GM11168 (cell line): ENCODE results near the gene RAD50.

Experiments
- in situ Hi-C: fragments of 300-500 bp; cut with MboI; formaldehyde crosslinking; loops from one replicate; pipeline ENCODE4 v1.12.0; 2022; ENCODE audit warnings: low sequenced_read_pairs; ENCODE audit not compliant: unreplicated experiment

The RAD50 gene

DNA sequence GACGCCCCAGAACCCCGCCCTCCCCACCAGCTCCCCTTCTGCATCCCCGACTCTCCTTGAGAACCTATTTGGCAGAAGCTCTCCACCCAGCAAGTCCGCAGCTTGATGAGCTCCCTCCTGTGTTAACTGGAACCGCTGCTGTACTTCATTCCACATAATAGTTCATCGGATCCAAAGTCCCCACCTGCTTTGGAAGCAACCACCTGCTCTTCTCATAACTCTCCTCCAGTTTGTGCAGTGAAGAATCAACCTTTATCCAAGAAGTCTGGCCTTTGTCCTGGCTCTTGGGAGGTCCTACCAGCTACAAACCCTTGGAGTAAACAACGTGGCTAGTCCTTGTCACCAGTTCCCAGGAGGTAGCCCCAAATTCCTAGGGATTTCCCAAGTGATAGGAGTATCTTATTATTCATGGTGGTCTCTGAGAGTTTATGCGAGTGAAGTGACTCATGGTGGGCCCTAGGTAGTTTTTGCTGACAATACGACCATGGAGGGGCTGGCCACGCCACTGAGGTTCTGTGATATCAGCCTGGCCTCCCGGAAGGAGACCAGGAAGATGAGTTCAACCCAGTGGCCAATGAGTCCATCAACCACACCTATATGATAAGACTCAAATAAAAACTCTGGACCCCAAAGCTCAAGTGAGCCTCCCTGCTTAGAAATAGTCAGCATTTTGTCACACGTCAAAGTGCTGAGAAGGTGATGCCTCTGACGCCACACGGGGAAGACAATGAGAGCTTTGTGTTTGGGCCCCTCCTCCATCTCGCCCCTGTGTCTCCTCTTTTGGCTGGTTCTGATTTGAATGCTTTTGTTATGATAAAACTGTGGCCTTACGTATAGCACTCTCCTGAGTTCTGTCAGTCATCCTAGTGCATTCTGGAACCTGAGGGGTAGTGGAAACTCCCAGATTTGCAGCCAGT, 113.4 kb downstream of the RAD50 start:
- in situ Hi-C loops = no loop called here

DNA sequence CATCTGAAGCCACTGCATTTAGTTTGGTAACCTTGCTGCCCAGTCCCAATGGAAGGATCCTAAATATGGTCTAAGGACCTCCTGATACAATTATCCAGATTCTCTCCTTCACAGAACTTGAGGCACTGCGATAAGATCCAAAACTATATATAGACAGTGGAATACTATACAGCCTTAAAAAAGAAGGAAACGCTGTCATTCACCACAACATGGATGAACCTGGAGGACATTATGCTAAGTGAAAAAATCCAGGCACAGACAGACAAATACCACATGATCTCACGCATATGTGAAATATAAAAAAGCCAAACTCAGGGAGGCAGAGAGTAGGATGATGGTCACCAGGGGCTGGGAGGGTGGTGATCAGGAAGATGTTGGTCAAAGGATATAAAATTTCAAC, 114.2 kb downstream of the RAD50 start:
- in situ Hi-C loops = no loop called here

DNA sequence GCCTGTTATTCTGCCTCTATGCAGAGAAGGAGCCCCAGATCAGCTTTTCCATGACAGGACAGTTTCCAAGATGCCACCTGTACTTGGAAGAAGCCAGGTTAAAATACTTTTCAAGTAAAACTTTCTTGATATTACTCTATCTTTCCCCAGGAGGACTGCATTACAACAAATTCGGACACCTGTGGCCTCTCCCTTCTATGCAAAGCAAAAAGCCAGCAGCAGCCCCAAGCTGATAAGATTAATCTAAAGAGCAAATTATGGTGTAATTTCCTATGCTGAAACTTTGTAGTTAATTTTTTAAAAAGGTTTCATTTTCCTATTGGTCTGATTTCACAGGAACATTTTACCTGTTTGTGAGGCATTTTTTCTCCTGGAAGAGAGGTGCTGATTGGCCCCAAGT, 116.7 kb downstream of the RAD50 start:
- in situ Hi-C loops = no loop called here

DNA sequence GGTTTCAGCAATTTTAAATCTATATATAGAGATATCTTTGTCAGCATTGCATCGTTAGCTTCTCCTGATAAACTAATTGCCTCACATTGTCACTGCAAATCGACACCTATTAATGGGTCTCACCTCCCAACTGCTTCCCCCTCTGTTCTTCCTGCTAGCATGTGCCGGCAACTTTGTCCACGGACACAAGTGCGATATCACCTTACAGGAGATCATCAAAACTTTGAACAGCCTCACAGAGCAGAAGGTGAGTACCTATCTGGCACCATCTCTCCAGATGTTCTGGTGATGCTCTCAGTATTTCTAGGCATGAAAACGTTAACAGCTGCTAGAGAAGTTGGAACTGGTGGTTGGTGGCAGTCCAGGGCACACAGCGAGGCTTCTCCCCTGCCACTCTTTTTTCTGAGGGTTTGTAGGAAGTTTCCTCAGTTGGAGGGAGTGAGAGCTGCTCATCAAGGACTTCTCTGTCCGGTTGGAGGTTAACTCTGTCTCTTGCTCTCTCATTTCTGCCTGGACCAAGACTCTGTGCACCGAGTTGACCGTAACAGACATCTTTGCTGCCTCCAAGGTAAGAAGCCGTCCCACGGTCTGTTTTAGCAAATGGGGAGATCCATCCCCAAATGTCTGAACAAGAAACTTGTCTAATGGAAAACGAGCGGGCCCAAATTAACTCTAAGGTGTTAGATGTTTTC, 117.3 kb downstream of the RAD50 start, which contains the start of gene IL4:
TSS of gene IL4 (plus strand) at position 51 of the 692 bp plus-strand sequence. CDS start at position 113, 62 bp downstream.
- in situ Hi-C loops = no loop called here

DNA sequence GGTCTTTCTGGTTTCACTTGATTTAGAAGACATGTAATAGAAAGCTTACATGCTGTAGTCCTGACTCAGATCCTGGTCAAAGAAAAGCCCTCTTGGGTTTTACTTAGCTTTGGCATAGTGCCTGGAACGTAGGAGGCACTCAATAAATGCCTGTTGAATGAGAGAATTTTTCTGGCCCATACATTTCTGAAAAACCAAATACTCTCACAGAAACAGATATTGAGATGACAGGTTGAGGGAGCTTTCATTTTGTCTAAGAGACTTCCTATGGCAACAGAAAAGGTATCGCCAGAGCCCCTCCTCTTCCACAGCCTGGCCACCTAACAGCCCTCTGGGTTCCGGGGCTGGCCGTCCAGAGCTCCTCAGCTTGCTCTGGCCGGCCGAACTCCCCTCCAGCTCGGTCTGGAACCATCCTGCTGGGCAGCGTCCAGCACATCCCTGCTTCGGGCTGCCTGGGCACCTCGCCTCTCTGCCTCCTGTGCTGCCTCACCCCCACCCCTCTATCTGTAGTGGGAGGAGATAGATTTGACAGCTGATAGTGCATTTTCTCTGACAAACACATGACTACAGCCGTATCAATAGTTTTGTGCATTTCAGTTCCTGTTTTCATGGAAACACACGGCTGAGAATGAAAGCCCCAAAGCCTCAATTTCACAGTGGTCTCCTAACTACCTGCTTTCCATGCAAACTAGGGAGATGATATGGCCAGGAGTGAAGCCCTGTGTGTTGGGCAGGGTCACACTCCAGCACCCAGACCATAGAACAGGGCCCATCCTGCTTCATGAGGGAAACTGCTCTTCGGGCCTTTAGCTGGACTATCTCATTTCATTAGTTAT, 118.1 kb downstream of the RAD50 start:
- in situ Hi-C loops = no loop called here

DNA sequence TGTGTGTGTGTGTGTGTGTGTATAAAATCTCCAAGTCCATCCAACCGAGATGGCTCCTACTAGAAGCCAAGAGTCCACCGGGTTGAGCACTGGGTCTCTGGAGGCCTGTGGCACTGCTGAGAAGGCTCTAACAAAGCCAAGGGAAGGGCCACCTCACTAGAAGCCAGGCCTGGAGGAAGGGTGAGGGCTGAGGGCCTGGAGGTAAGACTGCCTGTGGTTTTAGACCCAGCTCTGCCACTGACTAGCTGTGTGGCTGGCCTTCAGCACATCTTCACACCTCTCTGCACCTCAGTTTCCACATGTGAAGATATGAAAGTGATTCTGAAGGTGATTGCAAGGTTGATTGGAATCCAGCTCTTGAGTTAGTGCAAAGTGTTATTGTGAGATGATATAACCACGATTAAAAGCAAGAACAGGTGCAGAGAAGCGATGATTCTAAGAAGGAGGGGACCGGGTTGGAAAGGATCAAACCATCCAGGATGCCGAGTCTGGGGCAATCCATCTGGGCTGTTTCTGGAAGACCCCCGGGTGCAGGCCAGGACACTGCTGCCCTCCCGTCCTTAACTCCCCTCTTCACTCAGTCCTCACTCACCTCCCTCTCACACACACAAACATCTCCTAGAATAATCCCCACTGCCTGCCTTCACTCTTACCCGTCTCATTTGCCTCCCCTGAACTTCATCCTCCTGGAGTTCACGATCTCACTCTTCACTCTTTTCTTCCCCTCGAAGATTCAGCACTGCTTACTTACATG, 119.3 kb downstream of the RAD50 start:
- in situ Hi-C loops = no loop called here

DNA sequence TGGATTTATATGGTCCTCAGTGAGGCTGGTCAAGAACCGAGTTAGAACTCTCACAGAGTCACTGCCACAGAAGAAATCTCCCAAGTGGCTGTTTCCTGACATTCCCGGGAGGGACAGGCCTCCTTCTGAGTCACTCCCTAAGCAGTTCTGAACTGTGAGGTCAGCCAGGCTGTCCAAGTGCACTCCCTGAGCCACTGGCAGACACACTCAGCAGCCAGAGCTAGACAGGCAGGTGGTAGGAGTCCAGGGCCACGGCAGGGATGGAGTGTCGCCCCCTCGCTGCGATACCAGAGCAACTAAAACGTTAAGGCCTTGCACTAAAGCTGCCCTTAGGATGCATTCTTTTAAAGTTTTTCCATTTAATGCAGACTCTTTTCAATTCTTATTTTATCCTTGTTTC, 120.4 kb downstream of the RAD50 start:
- in situ Hi-C loops = no loop called here

DNA sequence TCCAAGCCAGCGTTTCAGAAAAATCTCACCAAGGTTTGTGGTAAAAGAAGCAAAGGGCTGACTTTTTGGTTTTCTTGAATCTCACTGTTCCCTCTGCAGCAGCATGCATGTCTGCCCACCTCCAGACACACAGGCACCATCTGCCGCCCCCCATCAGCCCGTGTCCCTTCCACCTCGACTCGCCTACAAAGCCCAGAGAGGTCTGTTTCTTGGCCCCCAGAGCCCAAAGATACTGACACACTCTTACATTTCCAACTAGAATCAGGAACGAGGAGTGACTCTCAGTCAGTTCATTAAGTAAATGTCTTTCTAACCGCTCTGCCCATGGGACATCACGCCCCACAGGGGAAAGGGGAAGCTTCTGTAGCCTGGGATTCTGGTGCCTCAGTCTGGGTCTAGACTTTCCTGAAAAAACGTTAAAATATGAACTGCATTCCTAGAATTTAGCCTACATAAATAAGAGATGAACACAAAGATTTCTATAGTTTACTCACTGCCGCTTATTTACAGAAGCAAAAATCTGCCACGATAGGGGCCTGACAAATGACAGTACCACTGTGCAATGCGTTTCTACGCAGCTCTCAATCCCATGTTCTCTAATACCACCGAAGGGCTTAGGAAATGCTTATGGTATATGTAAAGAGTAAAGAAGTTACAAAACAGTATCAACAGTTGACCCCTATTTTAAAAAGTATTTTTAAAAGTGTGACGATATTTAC, 121.1 kb downstream of the RAD50 start:
- in situ Hi-C loops = no loop called here

DNA sequence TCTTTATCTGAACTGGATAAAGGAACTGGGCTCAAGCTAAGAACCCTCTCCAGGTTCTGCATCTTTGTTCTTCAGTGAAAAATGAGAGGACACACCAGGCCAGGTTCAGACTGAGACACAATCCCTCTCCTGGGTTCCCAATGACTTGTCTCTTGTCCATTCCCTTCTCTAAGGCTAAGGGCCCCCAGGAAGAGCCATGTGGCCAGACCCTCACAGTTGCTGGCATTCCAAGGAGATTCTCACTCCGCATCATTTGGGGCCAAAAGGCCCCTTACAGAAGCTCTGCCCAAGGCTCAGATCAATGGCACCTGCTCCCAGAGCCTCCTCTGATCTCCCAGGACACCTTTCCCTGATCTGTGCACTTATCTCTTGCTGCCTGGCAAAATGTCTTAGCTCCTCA, 122.0 kb downstream of the RAD50 start:
- in situ Hi-C loops = no loop called here

DNA sequence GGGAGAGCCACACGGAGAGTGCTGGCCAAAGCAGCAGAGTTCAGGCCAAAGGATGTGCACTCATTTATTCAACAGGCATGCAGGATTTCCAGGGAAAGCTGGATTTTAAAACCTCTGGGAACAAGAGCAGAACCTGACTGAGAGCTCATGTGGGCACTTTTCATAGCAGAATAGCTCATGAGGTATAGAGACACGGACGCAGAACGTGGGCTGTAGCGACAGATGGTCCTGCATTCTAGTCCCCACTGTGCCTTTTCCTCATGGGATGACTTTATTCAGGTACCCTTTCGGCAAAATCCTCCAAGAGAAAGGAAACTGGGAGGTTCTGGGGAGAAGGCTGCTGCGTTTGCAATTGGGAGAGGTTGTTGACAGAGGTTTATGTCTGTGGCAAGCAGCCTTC, 122.4 kb downstream of the RAD50 start:
- in situ Hi-C loops = no loop called here

DNA sequence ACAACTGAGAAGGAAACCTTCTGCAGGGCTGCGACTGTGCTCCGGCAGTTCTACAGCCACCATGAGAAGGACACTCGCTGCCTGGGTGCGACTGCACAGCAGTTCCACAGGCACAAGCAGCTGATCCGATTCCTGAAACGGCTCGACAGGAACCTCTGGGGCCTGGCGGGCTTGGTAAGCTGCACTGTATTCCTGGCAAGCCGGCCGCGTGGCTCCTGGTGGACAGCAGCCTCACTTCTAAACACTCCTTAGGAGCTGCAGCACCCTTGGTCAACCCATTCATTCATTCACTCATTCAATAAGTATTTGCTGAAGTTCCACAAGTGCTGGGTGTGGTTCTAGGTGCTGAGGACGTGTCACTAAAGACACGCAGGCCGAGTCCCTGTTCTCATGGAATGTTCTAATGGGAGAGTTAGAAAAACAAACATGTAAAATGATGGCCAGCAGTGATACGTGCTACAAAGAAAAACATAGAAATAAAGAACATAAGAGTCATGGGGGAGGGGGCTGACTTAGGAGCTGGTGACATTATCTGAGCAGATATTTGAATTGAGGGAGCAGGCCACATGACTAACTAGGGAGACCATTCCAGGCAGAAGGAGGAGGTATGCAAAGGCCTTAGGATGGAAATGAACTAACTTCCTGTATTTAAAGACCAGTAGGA, 123.1 kb downstream of the RAD50 start:
- in situ Hi-C loops = no loop called here

DNA sequence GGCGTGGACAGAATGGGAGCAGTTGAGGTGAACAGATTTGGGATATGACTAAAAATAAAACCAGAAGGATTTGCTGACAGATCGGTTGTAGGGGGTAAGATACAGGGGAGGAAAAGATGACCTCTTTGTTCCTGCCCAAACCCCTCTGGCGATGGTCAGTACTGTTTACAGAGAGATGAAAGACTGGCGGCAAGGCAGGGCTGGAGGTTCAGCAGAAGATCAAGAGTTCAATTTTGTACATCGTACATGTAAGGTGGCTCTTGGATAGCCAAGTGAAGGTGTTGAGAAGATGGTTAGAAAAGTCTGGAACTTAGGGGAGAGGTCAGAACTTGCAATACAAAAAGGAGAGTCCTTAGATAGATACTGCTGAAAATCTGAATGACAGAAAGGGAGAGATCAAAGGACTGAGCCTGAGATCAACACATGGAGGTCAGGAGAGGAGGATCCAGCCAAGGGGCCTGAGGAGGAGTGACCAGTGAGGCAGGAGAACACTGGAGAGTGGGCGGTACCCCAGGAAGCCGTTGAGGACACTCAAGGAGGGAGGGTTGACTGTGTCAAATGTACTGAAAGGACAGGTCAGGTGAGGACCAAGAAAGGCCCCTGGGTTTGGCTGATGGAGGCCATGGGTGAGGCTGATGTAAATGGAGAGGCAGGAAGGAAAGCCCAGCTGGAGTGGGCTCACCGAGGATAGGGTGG, 124.2 kb downstream of the RAD50 start:
- in situ Hi-C loops = no loop called here

DNA sequence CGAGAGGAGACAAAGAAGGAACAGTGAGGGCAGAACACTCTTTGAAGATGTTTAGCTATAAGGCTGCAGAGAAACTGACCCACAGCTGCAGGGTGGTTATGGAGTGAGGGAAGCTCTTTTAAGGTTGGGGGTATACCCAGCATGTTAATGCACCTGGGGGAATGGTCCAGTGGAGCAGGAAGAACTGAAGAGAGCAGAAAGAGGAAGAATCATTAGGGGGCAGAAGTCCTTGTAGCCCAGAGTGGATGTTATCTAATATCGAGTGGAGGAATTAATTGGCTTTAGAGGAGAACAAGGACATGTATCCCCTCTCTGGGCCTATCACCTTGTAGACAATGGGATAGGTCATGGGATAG, 124.7 kb downstream of the RAD50 start:
- in situ Hi-C loops = no loop called here

DNA sequence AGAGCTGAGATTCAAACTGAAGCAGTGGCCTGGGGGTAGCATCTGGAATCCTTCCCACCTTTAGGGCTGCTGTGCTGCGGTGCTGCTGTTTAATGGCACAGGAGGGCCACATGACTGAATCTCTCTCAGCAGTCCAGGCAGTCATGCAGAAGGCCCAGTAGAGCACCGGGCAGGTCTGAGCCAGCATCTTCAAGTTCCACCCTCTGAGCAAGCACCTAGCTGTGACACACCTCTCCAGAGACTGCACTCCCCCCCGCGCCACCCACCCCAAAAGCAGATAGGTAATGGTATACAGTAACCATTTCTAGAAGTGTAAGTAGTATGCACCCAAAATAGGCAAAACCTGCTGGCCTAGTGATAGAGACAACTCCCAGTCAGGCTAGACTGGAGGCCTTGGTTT, 125.2 kb downstream of the RAD50 start:
- in situ Hi-C loops = no loop called here

DNA sequence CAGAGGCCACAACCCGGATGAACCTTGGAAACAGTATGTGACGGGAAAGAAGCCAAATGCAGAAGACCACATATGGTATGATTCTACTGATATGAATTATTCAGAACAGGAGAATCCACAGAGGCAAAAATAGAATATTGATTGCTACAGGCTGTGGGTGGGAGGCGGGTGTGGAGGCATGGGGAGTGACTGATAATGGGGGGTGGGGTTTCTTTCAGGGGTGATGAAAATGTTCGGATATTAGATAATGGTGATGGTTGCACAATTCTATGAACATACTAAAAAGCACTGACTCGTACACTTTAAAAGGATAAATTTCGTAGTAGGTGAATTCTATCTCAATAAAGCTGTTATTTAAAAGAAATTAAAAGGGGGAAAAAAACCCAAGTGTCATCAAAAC, 127.7 kb downstream of the RAD50 start:
- in situ Hi-C loops = no loop called here

DNA sequence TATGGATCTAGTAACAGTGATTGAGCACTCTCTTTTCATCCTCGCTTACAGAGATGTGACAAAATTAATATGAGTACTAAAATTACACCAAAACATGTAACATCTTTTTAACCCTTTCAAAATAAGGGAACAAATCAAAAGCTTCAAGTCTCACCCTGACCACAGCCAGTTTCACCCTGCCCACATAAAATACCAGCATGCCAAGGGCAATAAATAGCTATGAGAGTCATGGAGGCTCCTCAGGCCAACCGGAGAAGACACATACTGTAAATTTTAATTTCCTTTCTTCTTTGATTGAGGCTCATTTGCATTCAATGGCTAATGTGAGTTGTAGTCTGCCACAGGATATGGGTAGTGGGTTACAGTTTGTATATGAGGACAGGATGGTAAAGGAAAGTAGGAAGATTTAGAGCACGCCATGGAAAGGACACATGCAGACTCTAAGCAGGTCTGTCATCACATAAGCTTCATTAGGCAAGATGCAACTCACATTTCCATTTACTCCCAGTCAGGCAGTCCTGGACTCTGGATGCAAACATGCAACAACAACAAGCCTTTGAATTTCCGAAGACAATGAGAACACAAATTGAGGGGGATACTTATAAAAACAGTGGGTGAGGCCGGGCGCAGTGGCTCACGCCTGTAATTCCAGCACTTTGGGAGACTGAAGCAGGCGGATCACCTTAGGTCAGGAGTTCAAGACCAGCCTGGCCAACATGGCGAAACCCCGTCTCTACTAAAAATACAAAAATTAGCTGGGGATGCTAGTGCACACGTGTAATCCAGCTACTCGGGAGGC, 128.3 kb downstream of the RAD50 start:
- in situ Hi-C loops = no loop called here

DNA sequence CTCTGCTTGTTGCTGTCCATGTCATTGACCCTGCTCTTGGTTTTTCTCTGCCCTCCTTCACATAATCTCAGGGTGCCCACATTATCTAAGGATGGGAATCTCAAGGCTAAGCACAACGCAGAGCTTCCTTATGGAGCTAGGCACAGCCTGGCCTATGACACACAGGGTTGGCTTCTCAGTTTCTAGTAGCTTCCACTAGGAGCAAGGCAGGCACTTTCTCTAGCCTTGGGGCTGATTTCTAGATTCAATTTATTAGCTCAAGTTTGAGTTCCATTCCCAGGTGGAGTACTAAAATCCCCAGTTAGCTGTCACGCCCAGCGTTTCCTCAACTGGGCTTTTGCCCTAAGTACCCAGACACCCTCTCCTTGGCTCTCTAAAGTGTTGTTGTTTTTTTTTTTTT, 129.4 kb downstream of the RAD50 start:
- in situ Hi-C loops = no loop called here

DNA sequence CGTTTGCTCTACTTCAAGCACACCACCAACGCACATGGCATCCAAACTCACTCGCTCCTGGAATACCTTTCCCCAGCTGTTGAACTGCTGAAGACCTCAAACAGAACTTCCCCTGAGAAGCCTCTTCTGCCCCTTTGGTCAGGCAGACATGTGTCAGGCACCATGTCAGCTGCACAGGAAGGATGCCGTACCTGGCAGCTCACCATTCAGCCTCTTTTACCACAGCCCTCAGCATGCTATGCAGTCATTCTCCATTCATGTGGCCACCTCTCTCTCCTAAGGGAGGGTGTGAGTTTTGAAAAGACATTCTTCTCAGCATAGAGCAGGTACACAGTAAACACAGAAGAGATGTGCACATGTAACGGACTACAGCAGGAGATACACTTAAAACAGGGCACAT, 131.2 kb downstream of the RAD50 start:
- in situ Hi-C loops = no loop called here
